Lung (tissue), 12 donors: ENCODE measurements around the gene FLVCR2. TPM values are rescaled to one million over a fixed set of nuclear protein-coding genes. Genes with fewer than 3 reads are reported as not detected.

Source experiments
- ATAC-seq: fragments of 200-7000 bp; cut with Tn5 transposase; one replicate; pipeline ENCODE4 v1.9.1; 2020; ENCODE audit warnings: moderate number of reproducible peaks; ENCODE audit not compliant: insufficient read depth, low FRiP score
- DNase-seq, 3 donors: peaks; one replicate each; pipeline ENCODE4 v3.0.0-alpha.2; 2013 to 2017
- H3K27ac ChIP-seq, 2 donors: one replicate each; pipeline ENCODE4 v1.5.1; 2013; ENCODE audit warnings: mild to moderate bottlenecking in 2 of 2, moderate library complexity in 2 of 2, control low read depth in 1 of 2, inconsistent platforms in 1 of 2, low read depth in 1 of 2, low read length in 1 of 2
- H3K27me3 ChIP-seq, 3 donors: one replicate each; pipeline ENCODE4 v1.5.1; 2013; ENCODE audit warnings: low read length in 2 of 3; ENCODE audit not compliant: control insufficient read depth in 3 of 3, insufficient read depth in 3 of 3
- H3K36me3 ChIP-seq, 4 donors: one replicate each; pipeline ENCODE4 v1.5.1; 2013; ENCODE audit warnings: low read length in 4 of 4, mild to moderate bottlenecking in 1 of 4, moderate library complexity in 1 of 4; ENCODE audit not compliant: control insufficient read depth in 4 of 4, insufficient read depth in 4 of 4
- H3K4me1 ChIP-seq, 5 donors: one replicate each; pipeline ENCODE4 v1.5.1; 2013; ENCODE audit warnings: low read length in 5 of 5, mild to moderate bottlenecking in 2 of 5, moderate library complexity in 1 of 5; ENCODE audit not compliant: control insufficient read depth in 5 of 5, insufficient read depth in 5 of 5
- H3K4me3 ChIP-seq: one replicate; pipeline ENCODE4 v1.5.1; 2013; ENCODE audit warnings: mild to moderate bottlenecking, control low read depth, moderate library complexity
- H3K9ac ChIP-seq, 2 donors: one replicate each; pipeline ENCODE4 v1.5.1; 2013; ENCODE audit warnings: low read length in 2 of 2, control low read depth in 1 of 2; ENCODE audit not compliant: insufficient read depth in 1 of 2
- H3K9me3 ChIP-seq, 4 donors: one replicate each; pipeline ENCODE4 v1.5.1; 2013; ENCODE audit warnings: low read length in 3 of 4, mild to moderate bottlenecking in 1 of 4, moderate library complexity in 1 of 4; ENCODE audit not compliant: control insufficient read depth in 4 of 4, insufficient read depth in 3 of 4
- WGBS, 2 donors: extraction: QIAGEN DNeasy Blood & Tissue Kit; methylation state at CpG; one replicate each; pipeline ENCODE4 v1.1.7; 2013; 5-methylcytosine and 5-hydroxymethylcytosine counted together
- polyA plus RNA-seq, 2 donors: library from polyadenylated mRNA; stranded (reverse); fragments of 200-250 nt; gene quantifications; one replicate each; pipeline ENCODE4 v1.2.1, GENCODE V29; 2013
- total RNA-seq, 2 donors: library from RNA; depleted of rRNA in 1 of 2; stranded (reverse); fragments of >200 nt in 1 of 2; gene quantifications; one replicate each; pipeline ENCODE4 v1.2.1, GENCODE V29; 2014 to 2021
- TF ChIP-seq, protein P1 (sequence below): IDR thresholded peaks from 2 replicates; pipeline ENCODE4 v1.5.1; 2012; ENCODE audit warnings: mild to moderate bottlenecking; ENCODE audit errors: control extremely low read depth, extremely low read depth
- donor health status: control.
- donor health status: control.
- donor health status: Bipolar disorder and iron deficiency.
- donor health status: healthy.
- donor health status: DM: yes; HTN: yes; CAD: no.

FLVCR2 gene
- total and polyA plus RNA-seq, 4 donors, result 4.7 to 37.6 (median 20.5) TPM

- TF ChIP-seq, protein P1, sequence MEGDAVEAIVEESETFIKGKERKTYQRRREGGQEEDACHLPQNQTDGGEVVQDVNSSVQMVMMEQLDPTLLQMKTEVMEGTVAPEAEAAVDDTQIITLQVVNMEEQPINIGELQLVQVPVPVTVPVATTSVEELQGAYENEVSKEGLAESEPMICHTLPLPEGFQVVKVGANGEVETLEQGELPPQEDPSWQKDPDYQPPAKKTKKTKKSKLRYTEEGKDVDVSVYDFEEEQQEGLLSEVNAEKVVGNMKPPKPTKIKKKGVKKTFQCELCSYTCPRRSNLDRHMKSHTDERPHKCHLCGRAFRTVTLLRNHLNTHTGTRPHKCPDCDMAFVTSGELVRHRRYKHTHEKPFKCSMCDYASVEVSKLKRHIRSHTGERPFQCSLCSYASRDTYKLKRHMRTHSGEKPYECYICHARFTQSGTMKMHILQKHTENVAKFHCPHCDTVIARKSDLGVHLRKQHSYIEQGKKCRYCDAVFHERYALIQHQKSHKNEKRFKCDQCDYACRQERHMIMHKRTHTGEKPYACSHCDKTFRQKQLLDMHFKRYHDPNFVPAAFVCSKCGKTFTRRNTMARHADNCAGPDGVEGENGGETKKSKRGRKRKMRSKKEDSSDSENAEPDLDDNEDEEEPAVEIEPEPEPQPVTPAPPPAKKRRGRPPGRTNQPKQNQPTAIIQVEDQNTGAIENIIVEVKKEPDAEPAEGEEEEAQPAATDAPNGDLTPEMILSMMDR, result no peak
These were observed 76.8 kb downstream of the FLVCR2 start for GRCh38 chr14:75655235-75655634.

DNA sequence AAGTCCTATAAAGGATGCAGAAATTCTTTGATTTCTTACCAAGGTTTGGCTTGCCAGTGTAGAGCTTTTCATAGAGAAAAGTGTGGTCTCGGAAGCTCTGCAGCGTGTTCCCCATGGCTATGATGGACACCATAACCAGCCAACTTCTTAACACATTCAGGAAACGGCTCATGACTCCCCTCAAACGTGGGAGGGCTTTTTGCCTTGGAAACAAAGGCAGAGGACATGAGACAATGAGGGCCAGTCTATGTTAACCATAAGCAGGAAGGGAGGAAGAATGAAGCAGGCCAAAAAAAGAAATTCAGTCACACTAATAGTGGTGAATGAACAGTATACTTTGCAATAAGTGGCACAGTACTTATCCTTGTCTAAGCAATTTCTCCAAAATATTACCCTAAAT is 78.9 kb downstream of the FLVCR2 start:
- Histone ChIP-seq H3K9me3 (no peaks in the 10 kb centered on the region), H3K27ac (no peak overlapping the region), H3K9ac (no peak overlapping the region), H3K27me3 (no peaks in the 10 kb centered on the region), H3K36me3 (peaks cover 2 to 28% (median 18%) of the 10 kb centered on the region in 4 donors), H3K4me1 (peaks cover 0 to 15% (median 3%) of the 10 kb centered on the region in 5 donors), H3K4me3 (no peak overlapping the region)
- DNase-seq (no peak), ATAC-seq (no peak)
- WGBS, 2 donors, result 79% methylated on average over 4 of the region's 4 CpGs
- TF ChIP-seq, protein P1, result no peak

More at GRCh38 chr14:75655235-75655634, 76.8 kb downstream of the FLVCR2 start:
- no peaks in the 10 kb centered on the region for H3K9me3 ChIP-seq
- H3K9ac ChIP-seq, result no peak overlapping the region
- peaks cover 0 to 7% (median 0%) of the 10 kb centered on the region in 5 donors for H3K4me1 ChIP-seq
- no peak for ATAC-seq
- H3K27me3 ChIP-seq, result no peaks in the 10 kb centered on the region
- H3K36me3 ChIP-seq, result peaks cover 4 to 41% (median 34%) of the 10 kb centered on the region in 4 donors
- H3K27ac ChIP-seq, result no peak overlapping the region
- WGBS, 2 donors, result 0% methylated on average over 1 of the region's 1 CpG
- no peak for DNase-seq
- no peak overlapping the region for H3K4me3 ChIP-seq

GRCh38 chr14:75658957-75659356 is 80.5 kb downstream of the FLVCR2 start:
- Histone ChIP-seq H3K9ac (no peak overlapping the region), H3K27me3 (no peaks in the 10 kb centered on the region), H3K4me1 (peaks cover 0 to 15% (median 3%) of the 10 kb centered on the region in 5 donors), H3K4me3 (no peak overlapping the region), H3K27ac (no peak overlapping the region), H3K9me3 (no peaks in the 10 kb centered on the region), H3K36me3 (peaks cover 2 to 28% (median 17%) of the 10 kb centered on the region in 4 donors)
- WGBS, 2 donors, result 99 to 100% methylated on average over 2 of the region's 2 CpGs
- DNase-seq, result no peak
- no peak for ATAC-seq
- TF ChIP-seq, protein P1, result no peak

DNA sequence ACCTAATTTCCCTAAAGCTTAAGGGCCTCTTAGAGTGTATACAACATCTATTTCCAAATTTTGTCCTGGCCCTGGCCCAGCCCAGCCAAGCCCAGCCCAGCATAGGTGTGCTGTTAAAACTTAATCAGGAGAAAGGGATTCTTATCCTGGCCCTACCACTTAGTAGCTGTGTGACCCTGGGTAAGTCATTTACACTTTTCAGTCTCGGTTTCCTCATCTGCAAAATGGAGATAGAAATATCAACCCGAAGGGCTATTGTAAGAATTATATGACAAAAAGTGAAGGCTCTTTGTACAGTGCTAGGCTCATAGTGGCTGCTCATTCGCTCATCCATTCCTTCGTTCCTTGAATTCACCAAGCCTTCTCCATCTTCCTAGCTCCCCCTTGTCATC is 81.8 kb downstream of the FLVCR2 start:
- WGBS, 2 donors, result 13 to 20% methylated on average over 4 of the region's 4 CpGs
- Histone ChIP-seq H3K9me3 (no peaks in the 10 kb centered on the region), H3K27me3 (no peaks in the 10 kb centered on the region), H3K4me3 (peak overlapping the region; percentile 39), H3K9ac (peak overlapping the region; percentile 34 to 89), H3K36me3 (peaks cover 2 to 22% (median 8%) of the 10 kb centered on the region in 4 donors), H3K4me1 (peaks cover 0 to 15% (median 3%) of the 10 kb centered on the region in 5 donors), H3K27ac (peak overlapping the region; percentile 92 to 98)
- ATAC-seq (no peak), DNase-seq (no peak)
- TF ChIP-seq, protein P1, result no peak
